GM18870 (cell line): ENCODE results near the gene ST6GALNAC1.
"Not testable (repeated sequence)": the region's sequence is repeated elsewhere in the genome, so short reads cannot be mapped to it uniquely, and the experiment has no call there.

Experiments used
- ATAC-seq: cut with Tn5 transposase; IDR thresholded peaks from one replicate; pipeline ENCODE4 v1.9.1; 2021; ENCODE audit warnings: moderate library complexity; ENCODE audit not compliant: unreplicated experiment

The ST6GALNAC1 gene

GRCh38 chr17:76645481-76645880 is 1.9 kb upstream of the ST6GALNAC1 start:
- no peak for ATAC-seq

DNA sequence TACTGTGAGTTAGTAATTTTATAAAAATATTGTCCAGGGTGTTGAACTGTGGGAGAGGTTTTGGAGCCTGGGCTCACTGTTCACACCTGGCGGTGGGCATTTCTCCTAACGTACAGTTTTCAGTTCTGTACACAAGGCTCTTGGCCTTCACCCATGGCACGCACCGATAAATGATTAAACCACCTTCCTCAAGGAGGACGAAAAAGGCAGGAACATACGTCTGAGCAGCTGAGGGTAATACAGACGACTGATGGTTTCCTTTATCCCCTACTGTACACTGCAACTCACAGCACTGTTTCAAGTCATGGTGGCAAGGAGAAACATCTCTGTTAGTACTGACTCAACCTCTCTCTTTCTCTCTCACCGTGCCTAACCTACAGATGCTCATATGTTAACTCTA is 1.4 kb upstream of the ST6GALNAC1 start:
- no peak for ATAC-seq

DNA sequence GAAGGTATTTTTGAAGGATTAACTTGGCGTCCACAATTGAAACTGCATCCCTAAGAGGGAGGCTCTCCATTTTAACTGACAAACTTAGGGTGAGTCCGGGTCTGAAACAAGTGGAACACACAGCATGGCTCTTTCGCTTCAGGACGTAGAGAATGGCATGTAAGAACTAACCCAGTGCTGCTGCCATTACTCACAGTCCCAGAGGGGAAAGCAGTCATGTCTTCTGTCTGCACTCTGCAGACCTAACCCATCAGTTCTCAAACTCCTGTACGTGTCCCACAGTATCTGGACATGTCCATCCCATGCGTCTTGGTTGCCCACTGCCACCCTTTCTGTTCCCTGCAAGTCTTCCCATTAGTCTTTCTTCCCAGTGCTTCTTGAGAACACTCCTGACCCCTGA is 563 bp downstream of the ST6GALNAC1 start:
- no peak for ATAC-seq

- ATAC-seq = no peak
Measured at GRCh38 chr17:76642032-76642561, 1.5 kb downstream of the ST6GALNAC1 start.

DNA sequence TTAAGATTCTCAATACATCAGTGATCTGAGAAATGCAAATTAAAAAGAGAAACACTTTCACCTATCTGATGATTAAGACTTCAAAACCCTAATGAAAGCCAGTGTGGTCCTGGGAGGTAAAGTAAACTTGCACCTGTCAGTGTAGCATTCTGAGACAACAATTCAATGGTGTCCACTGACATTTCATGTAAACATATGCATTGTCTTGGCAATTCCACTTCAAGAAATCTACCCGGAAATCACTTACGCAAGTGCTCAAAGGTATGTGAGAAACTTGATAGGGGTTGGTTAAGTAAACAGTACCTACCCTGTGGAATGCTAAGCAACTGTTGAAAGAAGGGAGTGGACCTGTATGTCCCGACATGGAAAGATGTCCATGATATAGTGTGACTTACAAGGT is 2.1 kb downstream of the ST6GALNAC1 start:
- no peak for ATAC-seq

DNA sequence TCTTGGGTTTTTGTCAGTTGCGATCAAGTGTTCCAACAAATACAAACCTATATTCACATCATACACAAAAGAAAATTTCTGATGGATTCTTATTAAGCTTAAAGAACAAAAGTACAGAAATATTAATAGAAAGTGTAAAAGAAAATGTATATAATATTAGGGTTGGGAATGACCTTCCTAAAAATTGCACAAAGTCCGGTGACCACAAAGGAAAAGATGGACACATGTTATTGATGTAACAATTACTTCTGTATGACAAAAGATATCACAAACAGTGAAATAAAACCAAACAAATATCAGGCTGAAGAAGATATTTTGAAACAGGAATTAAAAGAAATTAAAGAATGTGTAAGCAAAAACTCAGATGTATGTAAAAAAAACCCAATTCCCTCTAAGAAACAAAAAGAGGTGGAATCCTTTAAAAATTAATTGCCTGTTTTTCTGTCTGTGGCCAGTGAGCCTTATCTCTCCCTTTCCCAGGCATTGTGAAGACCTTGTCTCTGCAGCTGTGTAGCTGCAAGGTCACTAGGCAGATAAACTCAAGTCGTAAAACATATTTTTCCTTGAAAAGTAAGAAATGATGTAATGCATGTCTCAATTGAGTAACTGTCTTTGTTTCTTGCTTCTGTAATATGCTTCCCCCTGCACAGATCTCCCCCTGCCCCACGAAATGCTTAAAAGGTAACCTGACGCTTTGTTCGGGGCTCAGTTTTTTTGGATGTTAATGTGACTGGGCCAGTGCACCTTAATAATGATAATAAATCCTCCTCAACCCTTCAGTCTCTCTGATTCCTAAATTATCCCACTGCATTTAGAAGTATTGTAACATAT is 2.8 kb downstream of the ST6GALNAC1 start:
- ATAC-seq = no peak

DNA sequence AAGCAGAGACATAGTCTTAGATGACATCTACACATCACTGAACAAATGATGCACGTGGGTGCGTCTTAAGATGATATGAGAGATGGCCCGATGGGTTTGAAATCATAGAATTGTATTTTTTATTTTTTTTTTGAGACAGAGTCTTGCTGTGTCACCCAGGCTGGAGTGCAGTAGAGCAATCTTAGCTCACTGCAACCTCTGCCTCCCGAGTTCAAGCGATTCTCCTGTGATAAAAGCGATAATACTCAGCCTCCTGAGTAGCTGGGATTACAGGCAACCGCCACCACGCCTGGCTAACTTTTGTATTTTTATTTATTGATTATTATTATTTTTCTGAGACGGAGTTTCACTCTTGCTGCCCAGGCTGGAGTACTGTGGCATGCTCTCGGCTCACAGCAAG is 5.3 kb downstream of the ST6GALNAC1 start:
- ATAC-seq = no peak

- not testable (repeated sequence) for ATAC-seq
Measured at GRCh38 chr17:76636486-76637206, 6.9 kb downstream of the ST6GALNAC1 start.

GRCh38 chr17:76635659-76636360 is 7.7 kb downstream of the ST6GALNAC1 start:
- no peak for ATAC-seq

DNA sequence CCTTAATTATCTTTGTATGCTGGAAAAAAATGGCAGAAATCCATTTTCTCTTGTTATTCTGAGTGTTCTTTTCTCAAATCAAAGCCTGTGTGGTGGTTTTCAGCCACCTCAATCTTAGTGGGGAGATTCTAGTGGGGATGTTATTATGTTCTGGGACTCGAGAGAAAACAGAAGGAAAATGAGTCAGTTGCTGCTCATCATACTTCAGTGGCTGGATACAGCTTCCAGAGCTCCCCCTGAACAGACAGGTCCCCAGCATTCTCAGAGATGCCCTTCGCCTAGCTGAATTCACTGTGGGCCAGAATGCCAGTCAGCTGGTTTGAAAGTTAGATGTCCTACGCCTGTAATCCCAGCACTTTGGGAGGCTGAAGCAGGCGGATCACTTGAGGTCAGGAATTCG is 8.5 kb downstream of the ST6GALNAC1 start:
- no peak for ATAC-seq

- no peak for ATAC-seq
Measured at GRCh38 chr17:76633628-76634328, 9.8 kb downstream of the ST6GALNAC1 start.

DNA sequence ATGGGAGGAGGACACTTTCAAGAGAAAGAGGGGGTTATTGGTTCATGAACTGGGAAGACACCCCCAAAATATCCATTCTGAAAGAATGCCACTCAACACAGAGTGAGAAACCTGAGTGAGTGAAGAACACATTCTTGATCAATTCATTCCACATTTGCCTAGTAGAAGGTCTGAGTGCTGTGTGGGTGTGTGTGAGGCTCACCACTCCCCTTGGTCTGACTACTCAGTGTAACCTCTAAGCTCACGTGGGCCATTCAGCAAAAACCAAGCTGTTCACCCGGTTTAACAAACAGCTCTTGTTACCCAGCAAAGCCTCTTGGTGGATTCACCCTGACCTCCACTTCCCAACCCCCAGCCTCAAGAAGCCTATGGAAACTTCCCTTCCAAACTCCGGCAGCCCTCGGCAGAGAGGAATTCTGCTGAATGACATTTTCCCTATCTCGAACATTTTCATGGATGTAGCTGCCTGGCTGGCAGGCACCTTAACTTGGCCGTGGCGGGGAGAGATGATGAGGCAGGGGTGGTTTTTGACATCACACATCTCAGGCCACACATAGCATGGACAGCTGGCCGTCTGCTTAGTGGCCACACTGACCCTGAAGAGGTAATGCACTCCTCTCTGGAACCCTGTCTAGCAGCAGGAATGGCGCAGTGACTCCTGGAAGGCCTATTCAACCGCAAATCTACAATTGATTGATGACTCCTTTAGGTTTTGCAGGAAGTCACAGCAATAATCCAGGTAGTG is 11.6 kb downstream of the ST6GALNAC1 start:
- ATAC-seq = no peak

GRCh38 chr17:76630151-76630550 is 13.4 kb downstream of the ST6GALNAC1 start:
- no peak for ATAC-seq

- no peak for ATAC-seq
Measured at GRCh38 chr17:76627510-76627909, 16.0 kb downstream of the ST6GALNAC1 start.

DNA sequence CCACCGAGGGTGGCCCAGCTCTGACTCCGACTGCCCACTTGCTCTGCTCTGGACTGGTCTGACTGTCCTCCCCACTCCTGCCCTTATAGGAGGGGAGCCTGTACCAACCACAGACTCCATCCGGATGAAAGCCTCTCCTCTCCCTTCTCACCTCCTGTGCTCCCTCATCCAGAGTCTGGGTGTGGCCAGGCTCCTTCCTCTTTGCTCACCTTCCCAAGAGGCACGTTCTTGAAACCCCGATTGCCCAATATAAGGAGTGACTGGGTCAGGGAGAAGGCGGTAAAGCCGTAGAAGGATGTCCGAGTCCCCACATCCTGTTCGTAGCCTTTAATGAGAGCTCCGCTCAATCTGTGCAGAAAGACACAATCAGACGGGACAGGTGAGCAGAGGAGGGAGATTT is 17.1 kb downstream of the ST6GALNAC1 start:
- no peak for ATAC-seq

GRCh38 chr17:76625496-76625895 is 18.1 kb downstream of the ST6GALNAC1 start:
- no peak for ATAC-seq

GRCh38 chr17:76623271-76624146 is 20.0 kb downstream of the ST6GALNAC1 start:
- ATAC-seq = no peak

GRCh38 chr17:76617838-76618237 is 25.7 kb downstream of the ST6GALNAC1 start:
- ATAC-seq = no peak
